IPS-NIHi7 (cell line): Measurements from ENCODE around the gene BST1.
"Not testable (repeated sequence)": the region's sequence is repeated elsewhere in the genome, so short reads cannot be mapped to it uniquely, and the experiment has no call there.

ENCODE experiments used
- DNase-seq: peaks from one replicate; pipeline ENCODE4 v3.0.0; 2012; ENCODE audit warnings: mixed read lengths; ENCODE audit errors: extremely low spot score

Gene BST1

DNA sequence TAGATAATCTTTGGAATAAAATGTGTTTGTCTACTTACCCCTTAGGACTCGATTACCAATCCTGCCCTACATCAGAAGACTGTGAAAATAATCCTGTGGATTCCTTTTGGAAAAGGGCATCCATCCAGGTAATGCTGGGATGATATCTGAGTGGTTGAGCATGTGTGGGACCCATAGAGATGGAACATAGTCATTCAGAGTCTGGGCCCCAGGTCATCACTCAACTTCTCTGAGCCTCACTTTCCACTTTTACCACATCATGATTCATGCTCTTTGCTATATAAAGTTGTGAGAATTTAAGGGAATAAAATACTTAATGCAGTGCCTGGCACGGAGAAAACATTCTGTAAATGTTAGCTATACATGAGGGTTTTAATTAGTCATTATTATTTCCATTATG is 8.9 kb downstream of the BST1 start:
- DNase-seq, result no peak

DNA sequence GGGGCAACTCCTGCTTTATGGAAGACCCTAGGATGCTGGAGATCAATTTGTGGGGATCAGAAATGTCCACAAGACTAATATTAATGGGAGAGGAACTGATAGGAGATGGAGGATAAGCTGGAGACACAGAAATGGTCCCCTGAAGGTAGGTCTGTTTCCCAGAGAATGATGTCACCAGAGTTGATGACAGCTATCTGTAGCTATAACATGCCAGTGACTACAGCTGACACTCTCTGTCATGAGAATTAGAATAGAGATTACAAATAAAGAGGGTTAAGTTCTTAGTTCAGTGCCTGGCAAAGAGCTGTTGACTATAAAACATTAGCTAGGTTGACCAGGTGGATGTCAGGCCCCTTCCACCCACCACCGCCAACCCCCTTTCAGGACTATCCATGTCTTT is 9.3 kb downstream of the BST1 start:
- DNase-seq, result no peak

DNA sequence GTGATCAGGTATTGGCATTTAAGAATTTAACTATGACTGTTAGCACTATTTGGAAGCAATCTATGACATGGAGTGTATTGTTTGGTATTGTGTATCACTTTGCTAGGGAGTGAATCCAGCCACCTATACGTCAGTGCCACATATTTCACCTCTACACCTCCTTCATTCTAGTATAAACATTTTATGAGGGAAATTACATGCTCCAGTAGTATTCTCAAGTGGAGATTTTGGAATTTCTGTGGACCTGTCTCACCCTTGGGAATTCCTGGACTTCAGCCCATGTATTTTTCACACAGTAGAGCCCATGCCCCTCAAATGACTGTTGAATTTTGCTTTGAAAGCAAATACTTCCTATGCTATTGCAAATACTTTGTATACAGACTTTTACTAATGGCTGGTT is 11.3 kb downstream of the BST1 start:
- DNase-seq, result no peak

DNA sequence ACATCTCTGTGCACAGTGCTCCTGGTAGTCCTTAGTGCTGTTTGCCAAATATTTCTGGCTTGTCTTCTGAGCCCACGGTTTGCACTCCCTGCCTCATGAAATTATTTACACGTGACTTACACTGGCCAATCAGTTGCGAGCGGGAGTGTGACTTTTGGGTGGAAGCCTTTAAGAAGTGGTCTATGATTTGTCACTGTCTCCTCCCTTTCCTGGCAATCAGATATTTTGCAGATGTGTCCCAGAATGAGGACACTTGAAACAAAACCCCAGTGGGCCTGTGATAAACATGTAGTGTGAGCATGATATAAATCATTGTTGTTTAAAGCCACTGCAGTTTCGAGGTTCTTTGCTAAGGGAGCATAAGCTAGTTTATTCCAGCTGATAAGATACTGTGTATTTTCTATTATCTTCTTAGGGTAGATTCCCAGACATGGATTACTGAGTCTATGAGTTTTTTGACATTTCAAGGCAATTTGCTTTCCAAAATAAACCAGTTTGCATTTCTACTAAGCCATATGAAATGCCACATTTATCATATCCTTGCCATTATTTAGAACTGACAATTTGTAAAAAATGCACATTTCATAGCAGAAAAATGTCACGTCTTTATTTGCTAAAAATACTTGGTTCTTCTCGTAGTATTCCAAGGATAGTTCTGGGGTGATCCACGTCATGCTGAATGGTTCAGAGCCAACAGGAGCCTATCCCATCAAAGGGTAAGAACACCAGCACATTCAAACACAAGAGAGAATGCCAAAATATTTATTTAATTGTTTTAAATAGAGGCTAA is 12.0 kb downstream of the BST1 start:
- no peak for DNase-seq

DNA sequence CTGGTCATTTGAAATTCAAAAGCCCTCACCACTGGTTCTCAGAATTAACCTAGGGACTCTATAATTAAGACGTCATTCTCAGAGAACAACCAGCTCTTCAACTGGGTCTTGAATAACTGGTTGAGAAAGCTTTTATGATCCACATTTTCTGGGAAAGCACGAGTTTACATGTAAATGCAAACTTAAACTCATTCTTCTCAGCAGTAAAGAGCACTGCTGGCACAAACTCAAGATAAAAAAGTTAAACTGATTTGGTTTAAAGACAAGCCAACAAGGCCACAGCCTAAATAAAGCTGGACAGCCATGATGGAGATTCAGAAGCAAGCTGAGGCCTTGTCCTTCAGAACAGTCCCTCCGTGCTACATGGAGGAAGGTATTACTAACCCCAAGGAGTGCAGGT is 13.2 kb downstream of the BST1 start:
- DNase-seq, result no peak

DNA sequence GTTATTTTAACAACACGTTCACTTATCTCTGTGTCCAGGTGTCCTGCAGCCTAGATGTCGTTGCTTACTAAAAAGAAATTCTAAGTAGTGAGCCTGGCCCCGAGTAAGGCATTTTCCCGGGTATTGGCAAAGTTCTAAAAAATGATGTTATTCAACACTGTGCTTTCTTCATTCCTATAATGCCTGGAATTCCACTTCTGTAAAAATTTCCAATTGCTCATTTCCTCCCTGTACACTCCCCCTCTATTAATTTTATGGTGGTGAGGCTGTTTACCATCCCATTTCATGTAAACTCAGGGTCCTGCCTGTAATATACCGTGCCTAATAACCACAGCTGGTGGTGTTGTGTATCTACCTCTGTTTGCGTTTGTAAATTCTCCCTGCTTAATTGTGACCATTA is 14.2 kb downstream of the BST1 start:
- no peak for DNase-seq

DNA sequence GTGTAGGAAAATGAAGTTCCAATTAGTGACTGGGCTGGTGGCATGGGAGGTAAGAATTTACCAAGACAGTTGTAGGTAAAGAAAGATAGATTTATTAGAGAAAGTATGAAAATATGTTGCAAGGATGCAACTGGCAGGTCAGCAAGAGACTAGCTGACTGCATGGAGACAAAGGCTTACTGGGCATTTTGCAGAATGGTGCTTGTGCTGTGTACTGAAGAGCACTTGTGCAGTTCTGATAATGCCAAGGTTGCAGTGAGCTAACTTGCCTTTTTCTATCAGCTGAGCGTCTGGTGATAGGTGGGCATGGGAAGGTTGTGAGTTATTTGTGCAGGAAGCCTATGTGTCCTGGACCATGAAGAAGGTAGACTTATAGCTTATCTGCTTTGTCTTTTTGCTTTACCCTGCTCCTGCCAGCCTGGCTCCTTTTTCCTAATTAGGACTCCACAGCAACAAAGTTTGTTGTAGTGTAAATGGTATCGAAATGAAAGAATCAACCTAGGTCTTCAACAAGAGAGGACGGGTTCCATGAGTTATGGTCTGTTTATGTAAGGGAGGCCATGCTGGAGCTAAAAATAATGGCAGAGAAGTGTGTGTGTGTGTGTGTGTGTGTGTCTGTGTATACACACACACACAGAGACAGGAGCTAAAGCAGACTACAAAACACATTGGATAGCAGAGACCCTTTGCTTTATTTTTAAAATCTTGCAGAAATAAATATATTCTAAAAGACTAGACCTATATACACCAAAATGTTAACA is 15.0 kb downstream of the BST1 start:
- DNase-seq, result no peak

DNA sequence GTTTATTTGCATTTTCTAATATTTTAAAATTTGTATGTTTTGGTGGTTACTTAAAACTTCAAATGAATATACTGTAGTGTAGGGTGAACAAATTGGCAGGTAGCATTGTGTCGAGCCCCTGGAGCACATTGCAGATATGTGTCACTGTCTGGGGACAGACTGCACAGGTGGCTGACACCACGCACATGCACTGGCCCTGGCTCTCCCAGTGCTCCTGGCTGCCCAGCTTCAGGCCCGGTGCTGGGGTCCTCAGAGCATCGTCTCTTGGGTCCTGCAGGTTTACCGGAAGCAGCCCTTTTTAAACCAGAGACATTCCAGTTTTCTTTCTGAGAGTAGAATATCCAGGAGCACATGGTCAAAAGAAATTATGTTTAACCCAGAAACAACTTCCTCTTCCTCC is 15.6 kb downstream of the BST1 start:
- DNase-seq, result no peak

DNA sequence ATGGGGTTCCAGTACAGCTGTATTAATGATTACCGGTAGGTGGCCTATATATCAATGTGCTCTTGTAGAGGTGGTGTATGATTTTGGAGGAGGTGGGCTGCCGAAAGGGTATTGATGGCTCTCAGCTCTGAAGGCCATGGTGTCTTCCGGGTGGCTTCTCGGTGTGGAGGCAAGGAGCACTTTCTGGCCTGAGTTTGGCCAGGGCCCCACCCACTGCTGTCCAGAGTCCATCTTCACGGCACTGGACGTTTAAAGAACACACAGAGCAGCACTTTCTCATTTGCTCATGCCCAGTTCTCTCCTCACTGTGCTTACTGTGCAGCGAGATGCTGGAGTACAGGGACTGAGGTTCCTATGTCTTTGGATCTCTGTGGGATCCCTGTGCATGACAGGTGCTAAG is 16.1 kb downstream of the BST1 start:
- no peak for DNase-seq

DNA sequence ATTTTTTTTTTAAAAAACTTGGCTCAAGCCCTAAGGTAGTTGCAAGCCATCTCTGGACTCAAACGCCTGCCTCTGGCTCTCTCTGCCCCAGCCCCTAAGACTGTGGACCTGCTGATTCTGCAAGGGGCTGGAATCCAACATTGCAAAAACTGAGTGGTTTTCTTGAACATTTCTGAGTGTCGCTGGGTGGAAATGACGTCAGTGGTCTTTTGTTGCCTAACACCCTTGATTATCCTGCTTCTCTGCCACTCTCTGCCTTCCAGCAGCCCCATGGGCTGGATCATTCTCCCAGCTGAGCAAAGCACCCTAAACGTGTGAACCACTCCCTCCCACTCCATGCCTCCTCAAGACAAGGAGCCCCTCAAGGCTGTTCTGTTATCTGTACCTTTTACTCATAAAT is 16.6 kb downstream of the BST1 start:
- DNase-seq, result no peak

DNA sequence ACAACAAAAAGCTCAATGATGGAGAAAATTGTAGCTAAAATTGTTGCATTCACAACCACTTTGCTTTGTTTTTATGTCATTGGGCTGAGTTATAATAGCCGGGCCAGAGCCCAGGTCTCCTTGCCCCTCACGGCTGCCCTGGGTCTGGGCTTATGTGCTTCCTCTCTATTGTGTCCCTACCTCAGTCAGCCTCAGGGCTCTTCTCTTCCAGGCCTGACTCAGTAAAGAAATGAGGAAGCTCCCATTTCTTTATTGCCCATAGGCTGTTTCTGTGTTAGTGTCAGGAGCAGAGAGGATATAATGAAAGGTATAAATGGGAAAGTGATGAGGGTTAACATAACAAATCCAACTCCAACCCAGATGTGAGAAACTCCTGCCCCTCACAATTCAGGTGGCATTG is 18.0 kb downstream of the BST1 start:
- no peak for DNase-seq

DNA sequence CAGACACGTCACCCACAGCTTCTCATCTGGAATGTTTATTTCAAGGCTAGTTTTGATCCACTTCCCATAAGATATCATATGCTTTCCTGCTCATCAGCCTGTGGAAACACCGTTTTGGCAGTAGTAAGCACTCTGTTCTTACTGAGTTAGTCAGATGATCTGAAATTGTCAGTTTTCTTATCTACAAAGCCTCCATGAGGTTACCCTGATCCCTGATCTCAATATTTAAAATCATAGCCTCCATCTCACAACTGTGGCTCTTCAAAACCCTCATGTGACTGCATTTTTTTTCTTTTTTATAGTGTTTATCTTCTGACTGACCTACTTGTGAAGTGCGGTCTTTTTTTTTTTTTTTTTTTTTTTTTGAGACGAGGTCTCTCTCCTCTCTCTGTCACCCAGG is 22.7 kb downstream of the BST1 start:
- no peak for DNase-seq

DNA sequence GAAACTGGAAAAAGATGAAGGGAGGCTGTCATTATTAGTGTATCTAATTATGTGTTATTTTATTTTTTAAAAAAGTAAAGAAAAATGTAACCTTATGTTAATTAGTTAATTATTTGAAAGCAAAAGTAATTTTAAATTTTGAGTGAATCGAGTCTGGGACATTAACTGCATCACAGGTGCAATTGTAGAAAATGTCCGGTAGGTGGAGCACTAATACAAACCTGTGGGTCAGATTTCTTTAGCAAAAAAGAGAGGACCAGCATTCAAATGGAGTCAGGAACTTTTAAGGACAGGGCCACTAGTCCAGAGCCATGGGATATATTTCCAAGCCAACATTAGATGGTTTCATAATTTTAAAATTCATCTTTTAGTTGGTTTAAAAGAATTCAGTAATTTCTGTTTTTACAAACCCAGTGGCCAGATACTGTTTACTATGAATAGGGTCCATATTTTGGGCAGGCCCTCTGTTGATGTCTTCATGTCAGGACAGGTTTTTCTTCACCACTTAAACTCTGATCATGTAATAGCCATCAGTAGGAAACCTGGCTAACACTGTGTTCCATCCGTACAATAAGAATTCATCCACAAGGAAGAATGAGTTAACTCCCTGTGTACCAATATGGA is 27.2 kb downstream of the BST1 start:
- DNase-seq, result peak; percentile 70

DNA sequence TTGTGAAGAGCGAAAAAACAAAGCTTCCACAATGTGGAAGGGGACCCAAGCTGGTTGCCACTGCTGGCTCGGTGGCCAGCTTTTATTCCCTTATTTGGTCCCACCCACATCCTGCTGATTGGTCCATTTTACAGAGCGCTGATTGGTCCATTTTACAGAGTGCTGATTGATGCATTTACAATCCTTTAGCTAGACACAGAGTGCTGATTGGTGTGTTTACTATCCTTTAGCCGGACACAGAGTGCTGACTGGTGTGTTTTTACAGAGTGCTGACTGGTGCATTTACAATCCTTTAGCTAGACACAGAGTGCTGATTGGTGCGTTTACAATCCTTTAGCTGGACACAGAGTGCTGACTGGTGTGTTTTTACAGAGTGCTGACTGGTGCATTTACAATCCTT is 30.2 kb downstream of the BST1 start:
- DNase-seq, result not testable (repeated sequence)

DNA sequence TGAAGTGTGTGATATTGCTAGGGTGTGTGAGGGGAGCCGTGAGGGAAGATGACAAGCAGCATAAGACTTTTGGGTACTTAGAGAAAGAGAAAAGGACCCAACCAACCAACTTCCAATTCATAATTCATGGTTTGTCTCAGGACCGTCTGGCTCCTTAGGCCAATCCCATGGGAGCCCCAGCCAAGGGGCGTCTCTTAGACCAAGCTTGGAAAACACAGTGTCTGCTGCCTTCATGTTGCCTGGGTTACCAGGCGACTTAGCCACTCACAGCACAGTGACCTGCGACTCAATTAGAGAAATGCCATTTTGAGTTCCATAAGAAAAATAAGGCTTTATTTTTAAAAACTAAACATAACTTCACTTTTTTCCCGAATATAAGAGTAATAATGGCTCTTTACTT is 32.7 kb downstream of the BST1 start:
- DNase-seq, result no peak

DNA sequence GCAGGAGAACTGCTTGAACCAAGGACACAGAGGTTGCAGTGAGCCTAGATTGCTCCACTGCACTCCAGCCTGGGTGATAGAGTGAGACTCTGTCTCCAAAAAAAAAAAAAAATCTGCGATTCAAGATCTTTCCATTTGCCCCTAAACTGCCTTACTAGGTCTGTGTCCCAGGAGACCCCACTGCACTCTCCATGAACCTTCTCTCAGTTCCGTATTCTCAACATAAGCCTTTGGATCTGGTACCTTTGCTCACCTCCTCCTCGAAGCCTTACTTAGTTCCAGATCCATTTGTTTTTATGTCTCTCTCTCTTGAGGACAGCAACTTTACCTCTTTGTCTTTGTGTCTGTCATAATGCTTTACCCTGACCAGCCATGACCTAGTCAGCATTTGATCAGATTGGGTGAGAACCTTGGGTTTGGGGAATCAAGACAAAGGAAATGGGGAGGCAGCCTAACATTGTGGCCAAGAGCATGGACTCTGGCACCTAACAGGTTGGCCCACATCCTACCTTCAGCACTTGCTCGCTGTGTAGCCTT is 33.7 kb downstream of the BST1 start:
- DNase-seq, result no peak

DNA sequence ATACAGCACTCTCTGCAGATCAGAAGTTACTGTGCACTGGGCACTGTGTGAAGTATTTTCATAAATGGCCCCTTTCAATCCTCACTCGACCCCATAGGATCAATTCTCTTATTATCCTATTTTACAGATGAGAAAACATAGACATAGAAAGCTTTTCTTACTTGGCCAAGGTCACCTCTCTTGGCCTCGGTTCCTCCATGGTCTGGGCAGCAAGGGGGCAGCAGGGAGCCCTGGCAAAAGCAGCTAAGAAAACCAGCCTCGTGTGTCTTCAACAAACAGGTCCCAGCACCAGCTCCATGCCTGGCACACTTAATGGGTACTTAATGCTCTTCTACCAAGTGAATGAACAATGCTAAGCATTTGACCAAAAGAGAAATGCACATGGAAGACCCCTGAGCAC is 34.4 kb downstream of the BST1 start:
- no peak for DNase-seq

DNA sequence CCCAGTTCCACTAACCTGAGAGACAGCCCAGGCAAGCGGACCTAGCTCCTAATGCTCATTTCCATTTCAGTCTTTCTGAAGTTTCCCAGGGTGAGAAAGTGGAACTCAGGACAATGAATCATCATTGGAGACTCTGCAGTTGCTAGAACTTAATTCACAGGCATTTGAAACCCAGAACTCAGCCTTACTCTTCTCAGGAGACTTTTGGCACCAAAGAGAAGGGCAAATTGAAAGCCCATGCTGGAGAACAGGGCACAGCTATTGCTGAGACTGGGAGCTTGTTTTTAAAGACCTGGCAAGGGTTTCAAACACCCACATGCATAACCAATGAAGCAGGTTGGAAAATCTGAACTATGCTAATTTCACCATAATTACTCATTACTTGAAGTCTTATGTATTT is 36.0 kb downstream of the BST1 start:
- DNase-seq, result no peak

DNA sequence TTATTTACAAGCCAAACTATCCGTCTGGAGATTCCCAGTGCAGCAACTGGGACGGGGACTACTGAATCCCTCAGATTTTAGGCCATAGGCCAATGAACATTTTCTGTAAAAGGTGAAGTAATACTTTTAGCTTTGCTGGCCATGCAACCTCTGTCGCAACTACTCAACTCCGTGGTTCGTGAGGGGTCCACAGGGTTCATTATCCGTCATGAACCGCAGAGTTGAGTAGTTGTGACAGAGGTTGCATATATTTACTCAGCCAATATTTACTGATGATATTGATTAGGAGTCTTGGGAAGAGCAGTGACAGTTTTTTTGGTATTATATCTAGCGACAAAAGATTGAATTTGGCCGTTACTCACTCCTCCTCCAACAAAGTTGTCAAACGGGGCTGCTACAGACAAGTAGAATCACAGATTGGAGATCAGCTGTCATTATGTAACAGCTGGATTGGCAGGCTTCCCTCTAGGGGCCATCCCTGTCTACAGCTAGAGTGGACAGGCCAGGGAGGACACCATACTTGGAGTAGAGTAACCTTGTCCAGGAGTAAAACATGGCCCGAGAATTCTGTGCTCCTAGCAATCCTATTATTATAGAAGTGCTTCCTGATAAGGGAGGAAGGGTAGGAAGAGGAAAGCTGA is 38.0 kb downstream of the BST1 start:
- no peak for DNase-seq

DNA sequence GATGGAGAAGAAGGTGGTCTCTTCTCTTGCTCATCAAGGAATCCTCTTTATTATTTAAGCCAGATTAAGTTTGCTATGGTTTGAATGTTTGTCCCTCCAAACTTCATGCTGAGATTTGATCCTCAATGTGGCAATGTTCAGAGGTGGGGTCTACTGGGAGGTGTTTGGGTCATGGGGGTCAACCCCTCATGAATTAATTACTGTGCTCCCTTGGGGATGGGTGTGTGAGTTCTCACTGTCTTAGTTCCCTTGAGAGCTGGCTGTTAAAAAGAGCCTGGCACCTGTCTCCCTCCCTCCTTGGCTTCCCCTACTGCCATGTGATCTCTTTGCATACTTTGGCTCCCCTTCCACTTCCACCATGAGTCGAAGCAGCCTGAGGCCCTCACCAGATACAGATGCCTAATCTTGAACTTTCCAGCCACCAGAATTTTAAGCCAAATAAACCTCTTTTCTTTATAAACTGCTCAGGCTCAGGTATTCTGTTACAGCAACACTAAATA is 39.3 kb downstream of the BST1 start:
- DNase-seq, result no peak

DNA sequence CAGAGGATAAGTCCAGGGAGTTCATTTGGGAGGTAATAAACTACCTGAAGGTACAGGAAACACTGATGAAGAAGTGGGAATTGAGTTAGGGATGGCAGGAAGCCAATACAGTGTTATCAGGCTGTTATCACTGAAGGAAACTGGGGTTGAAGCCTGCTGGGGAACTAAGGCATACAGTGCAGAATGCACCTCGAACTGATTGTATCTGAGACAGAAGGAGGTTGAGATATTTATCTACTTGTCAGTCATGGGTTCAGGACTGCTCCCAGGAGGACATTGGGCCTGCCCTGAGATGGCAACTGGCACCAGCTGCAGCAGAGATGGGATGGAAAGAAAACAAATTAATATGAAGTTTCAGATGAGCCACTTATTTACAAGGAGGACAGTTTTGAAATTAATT is 39.8 kb downstream of the BST1 start:
- DNase-seq, result no peak

DNA sequence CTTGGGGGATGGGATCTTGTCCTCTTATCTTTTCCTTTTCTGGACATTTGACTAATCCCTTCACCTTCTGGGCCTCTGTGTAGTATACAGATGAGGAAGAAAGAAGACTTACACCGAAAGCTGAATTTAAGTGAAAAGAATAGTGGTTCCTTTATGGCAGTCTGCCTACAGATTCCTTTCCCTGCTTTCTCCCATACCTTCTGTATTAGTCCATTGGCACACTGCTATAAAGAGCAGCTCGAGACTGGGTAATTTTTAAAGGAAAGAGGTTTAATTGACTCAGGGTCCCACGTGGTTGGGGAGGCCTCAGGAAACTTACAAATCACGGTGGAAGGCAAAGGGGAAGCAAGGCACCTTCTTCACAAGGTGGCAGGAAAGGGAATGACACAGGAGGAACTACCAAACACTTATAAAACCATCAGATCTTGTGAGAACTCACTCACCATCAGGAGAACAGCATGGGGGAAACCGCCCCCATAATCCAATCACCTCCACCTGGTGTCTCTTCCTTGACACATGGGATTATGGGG is 41.2 kb downstream of the BST1 start:
- no peak for DNase-seq
